ENCODE measurements around the gene ATF7IP2. TPM values are rescaled to one million over a fixed set of nuclear protein-coding genes. Genes with fewer than 3 reads are reported as not detected.

Gene ATF7IP2
- total and polyA plus RNA-seq, 10 of the 15 experiments (the other 5 are each of a cell fraction or from before 2014, with no cell fraction given): 24.6 to 82.1 (median 51.9) TPM

DNA sequence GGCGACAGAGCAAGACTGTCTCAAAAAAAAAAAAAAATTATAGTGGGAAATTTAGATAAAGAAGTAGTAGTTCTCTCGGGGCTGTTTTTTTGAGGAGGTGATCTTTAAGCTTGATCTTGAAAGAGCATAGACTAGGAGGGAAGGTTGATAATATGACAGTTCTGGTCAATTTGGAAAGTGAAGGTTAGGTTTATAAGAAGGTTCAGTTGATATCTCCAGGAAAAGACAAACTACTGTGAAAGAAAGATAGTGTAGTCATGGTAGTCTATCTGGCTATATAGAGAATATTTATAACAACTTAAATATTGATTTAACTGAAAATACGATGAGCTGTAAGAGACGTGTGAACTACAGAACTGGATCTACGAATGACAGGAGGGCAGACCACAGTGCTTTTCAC is 3.1 kb downstream of the ATF7IP2 start:
- WGBS (ENCODE audit: insufficient coverage, insufficient replicate concordance, low lambda C conversion rate, missing lambda C conversion rate): 77% methylated on average over 5 of the region's 5 CpGs
- ChIA-PET POLR2A (interaction anchor here (1.1 kb wide), 1 partner anchor 10 kb away, joined by 6 read pairs; no protein-coding TSS in a partner anchor), RAD21 (ENCODE audit: unreplicated experiment) (interaction anchor here (1.7 kb wide), 1 partner anchor 132 kb away, joined by 5 read pairs; no protein-coding TSS in a partner anchor), CTCF (interaction anchor here (0.5 to 1.5 kb wide), 6 partner anchors 8 to 446 kb away, joined by 3 read pairs; no protein-coding TSS in a partner anchor), SMC1A (ENCODE audit: uncharacterized antibody, unreplicated experiment) (interaction anchor here (0.6 to 1.3 kb wide), 4 partner anchors 18 to 560 kb away, joined by 3 to 4 read pairs (median 3); no protein-coding TSS in a partner anchor)
- H3K27me3 ChIP-seq (replicated peaks in 1 of 2; ENCODE audit: control insufficient read depth in 2 of 2, insufficient read depth in 2 of 2, low read length in 1 of 2): no peaks in the 10 kb centered on the region
- H4K20me1 ChIP-seq (ENCODE audit: control insufficient read depth, insufficient read depth): no peaks in the 10 kb centered on the region
- no peak overlapping the region for H3K9ac ChIP-seq (ENCODE audit: control insufficient read depth, insufficient read depth, low read length)
- H3K79me2 ChIP-seq (ENCODE audit: control insufficient read depth, insufficient read depth, low read length): peaks cover 17% of the 10 kb centered on the region
- intact Hi-C loops (cut with micrococcal nuclease; ENCODE audit: unreplicated experiment): loop anchor here (5.0 kb wide), 3 partner anchors 77 to 348 kb away; no protein-coding TSS in a partner anchor
- no peak overlapping the region for H3K4me3 ChIP-seq
- no peaks in the 10 kb centered on the region; the same call in 1 of the 2 replicates for H3K4me1 ChIP-seq (ENCODE audit: control insufficient read depth, insufficient read depth, low read length)
- H3K36me3 ChIP-seq (ENCODE audit: control insufficient read depth in 2 of 2, insufficient read depth in 2 of 2, low read length in 1 of 2): peaks cover 0 to 10% of the 10 kb centered on the region in 2 experiments; a peak in 2 of 4 replicates
- no peak overlapping the region for H2AFZ ChIP-seq (ENCODE audit: control insufficient read depth, low read depth, low read length)
- in situ Hi-C loops (cut with MboI): loop anchor here (10.0 kb wide), 1 partner anchor 124 kb away; no protein-coding TSS in a partner anchor
- ATAC-seq: no peak
- H3K9me3 ChIP-seq (replicated peaks; ENCODE audit: control insufficient read depth, insufficient read depth, low read length): peaks cover 6% of the 10 kb centered on the region
- DNase-seq (ENCODE audit: low read depth, low spot score): no peak
- TF ChIP-seq, protein P1, sequence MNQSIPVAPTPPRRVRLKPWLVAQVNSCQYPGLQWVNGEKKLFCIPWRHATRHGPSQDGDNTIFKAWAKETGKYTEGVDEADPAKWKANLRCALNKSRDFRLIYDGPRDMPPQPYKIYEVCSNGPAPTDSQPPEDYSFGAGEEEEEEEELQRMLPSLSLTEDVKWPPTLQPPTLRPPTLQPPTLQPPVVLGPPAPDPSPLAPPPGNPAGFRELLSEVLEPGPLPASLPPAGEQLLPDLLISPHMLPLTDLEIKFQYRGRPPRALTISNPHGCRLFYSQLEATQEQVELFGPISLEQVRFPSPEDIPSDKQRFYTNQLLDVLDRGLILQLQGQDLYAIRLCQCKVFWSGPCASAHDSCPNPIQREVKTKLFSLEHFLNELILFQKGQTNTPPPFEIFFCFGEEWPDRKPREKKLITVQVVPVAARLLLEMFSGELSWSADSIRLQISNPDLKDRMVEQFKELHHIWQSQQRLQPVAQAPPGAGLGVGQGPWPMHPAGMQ (IDR thresholded peaks at IDR 0.05; ENCODE audit: borderline replicate concordance): no peak
- no peak for TF ChIP-seq HCFC1 (IDR thresholded peaks at IDR 0.05; ENCODE audit: low read length)
- TF ChIP-seq, protein P2, sequence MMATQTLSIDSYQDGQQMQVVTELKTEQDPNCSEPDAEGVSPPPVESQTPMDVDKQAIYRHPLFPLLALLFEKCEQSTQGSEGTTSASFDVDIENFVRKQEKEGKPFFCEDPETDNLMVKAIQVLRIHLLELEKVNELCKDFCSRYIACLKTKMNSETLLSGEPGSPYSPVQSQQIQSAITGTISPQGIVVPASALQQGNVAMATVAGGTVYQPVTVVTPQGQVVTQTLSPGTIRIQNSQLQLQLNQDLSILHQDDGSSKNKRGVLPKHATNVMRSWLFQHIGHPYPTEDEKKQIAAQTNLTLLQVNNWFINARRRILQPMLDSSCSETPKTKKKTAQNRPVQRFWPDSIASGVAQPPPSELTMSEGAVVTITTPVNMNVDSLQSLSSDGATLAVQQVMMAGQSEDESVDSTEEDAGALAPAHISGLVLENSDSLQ (IDR thresholded peaks at IDR 0.05): peak; percentile 36; the same call in 1 of the 2 replicates
- no peak overlapping the region for H3K27ac ChIP-seq (ENCODE audit: control insufficient read depth, insufficient read depth)
- H3K4me2 ChIP-seq (ENCODE audit: control insufficient read depth, insufficient read depth): no peak overlapping the region
- no TSS peak for BruUV-seq (replicated peaks)
- FAIRE-seq: no peak

All from GM12878 (cell line).